NCI-H1694 treated with DMSO at 0.1 percent for 48 hours (cell line): Measurements from ENCODE around the gene XXYLT1.

ENCODE experiments used
- DNase-seq: peaks from one replicate; lab custom pipeline; 2025; lab: John Stamatoyannopoulos, UW

Gene XXYLT1

GRCh38 chr3:195168009-195168762 lies 102.8 kb downstream of the XXYLT1 start:
- DNase-seq: no peak

DNA sequence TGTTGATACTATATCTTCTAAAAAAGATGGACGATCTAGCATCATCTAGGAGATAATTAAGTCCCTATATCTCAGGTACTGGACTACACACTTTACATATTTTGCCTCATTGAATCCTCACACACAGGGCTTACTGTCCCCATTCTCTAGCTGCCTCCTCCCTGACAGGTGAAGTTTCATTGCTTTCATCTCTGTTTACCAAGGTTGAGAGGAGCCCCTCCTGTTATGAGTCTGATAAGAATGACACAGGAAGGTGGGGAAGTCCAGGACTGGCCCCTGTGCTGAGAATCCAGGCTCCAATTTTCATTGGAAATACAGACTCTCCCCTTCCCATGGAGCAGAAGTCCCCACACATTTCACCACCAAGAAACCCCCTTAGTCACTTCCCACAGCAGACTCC lies 105.2 kb downstream of the XXYLT1 start:
- no peak for DNase-seq

GRCh38 chr3:195165265-195165609 lies 105.7 kb downstream of the XXYLT1 start:
- DNase-seq: no peak

DNA sequence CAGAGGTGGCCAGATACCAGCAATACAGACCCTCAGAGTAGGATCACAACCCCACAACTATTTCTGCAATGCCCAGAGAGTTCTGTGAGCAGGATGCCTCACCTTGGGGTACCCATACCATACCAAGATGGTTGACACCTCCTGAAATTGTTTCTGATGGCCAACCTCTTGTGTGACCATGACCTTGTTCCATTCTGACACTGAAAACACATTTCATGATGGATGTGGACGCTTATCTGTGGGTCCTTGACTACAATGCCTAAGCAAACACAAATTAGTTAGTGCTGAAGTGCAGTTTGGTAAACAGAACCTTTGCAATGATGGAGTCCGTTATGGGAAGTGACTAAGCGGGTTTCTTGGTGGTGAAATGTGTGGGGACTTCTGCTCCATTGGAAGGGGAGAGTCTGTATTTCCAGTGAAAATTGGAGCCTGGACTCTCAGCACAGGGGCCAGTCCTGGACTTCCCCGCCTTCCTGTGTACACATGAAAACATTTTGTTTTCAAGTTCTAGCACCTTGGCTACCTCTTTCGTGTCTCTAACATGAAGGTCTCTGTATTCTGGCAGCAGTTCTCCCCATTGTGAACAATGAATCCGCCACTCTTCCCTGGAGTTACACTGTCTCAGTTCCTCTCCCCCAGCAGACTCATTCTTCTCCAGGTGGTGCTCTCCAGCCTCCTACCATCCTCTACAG lies 106.2 kb downstream of the XXYLT1 start:
- no peak for DNase-seq

- no peak for DNase-seq
Measured at GRCh38 chr3:195163719-195164572, 107.0 kb downstream of the XXYLT1 start.

GRCh38 chr3:195162816-195163215 lies 108.1 kb downstream of the XXYLT1 start:
- no peak for DNase-seq

DNA sequence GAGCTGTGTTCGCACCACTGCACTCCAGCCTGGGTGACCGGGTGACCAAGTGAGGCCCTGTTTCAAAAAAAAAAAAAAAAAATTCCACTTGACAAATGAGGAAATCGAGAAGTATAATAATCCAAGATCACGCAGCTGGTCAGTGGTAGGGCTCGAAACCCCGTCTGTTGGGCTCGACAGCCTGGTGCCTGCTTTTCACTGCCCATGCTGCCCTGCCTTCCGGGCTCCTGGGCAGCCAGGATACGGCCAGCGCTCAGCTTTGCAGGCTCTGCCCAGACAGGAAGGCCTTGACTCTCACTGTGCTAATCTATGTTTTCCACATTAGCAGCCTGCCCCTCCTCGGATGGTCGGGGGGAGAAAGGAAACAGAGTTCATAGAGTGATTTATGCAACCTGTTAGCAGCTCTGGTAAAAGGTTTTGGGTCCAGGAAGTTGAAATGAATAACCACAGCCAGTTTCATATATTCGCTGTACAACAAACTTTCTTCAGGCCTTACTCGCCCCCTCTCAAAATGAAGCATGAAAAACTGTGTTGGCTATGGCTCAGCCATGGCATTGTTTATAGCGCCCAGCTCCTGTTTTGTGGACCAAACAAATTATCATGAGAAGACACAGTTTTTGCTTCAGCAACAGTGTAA lies 108.8 kb downstream of the XXYLT1 start:
- no peak for DNase-seq

GRCh38 chr3:195160908-195161434 lies 110.0 kb downstream of the XXYLT1 start:
- DNase-seq: no peak

- DNase-seq: no peak
Measured at GRCh38 chr3:195160257-195160898, 110.6 kb downstream of the XXYLT1 start.

DNA sequence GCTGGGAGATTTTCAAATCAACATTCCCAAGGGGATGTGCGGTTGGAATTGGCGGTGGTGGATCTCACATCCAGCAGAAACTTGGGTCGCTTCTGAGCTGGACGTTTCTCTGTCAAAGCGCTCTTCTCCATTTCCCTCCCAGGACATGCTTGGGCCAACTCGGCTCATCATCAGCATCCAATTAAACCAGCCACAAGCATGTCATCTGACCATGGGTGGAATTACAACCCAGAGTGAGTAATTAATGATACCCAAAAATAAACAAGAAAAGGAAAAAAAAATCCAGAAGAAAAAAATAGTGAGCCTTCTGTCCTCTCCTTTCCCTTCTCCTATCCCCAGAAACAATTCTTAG lies 111.2 kb downstream of the XXYLT1 start:
- no peak for DNase-seq

DNA sequence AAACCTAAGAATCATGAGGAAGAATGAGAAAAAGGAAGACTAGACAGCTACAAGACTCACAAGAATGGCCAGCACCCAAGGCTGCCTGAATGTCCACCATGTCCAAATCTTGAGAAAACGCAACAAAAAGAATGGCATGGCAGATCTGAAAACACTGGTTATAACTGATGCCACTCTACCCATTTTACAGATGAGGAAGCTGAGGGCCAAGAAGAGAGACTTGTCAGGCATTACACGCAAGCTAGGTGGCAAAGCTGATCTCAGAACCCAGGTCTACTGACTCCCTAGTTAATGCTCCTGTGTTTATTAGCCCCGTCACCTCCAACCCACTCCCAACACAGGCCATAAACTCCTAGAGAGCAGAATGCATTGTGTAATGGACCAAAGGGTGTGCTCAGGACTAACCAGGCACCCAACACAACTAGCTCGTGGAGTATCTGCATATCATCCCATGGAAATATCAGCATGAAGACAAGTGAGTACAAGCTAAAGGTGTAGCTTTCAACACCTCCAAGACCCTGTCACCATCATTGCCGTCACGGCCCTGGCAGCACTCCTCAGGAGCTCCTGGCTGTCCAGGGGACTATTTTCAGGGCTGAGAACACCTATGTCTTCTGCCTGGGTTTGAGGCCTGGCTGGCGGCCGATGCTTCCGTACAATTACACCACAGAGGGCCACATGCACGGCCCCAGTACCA lies 111.7 kb downstream of the XXYLT1 start:
- no peak for DNase-seq

DNA sequence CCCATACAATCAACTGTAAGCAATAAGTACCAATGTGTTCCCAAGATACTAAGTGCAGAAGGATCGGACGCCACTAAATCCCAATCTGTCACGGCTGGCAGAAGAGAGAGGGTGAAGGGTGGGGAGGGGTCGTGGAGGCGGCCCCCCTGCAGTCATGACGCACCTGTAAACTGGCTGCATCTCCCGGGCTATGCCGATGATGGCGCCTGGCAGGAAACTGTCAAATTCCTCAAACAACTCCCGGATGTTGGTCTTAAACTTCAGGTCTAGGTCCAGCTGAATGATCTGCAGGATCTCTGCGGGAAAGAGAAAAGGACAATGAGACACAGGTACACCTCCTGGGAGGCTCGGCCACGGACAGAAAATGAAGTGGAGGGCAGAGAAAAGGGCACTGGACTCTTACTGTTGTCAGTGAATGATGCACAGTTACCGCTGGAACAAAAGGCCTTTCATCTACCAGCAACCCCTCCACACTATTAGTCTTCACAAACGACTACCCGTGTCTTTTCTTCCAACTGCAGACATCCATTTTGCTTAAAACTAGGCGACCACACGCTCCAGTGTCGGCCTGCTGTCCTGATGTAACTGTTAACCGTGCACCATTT lies 114.6 kb downstream of the XXYLT1 start:
- no peak for DNase-seq

- DNase-seq: no peak
Measured at GRCh38 chr3:195155570-195156241, 115.3 kb downstream of the XXYLT1 start.

DNA sequence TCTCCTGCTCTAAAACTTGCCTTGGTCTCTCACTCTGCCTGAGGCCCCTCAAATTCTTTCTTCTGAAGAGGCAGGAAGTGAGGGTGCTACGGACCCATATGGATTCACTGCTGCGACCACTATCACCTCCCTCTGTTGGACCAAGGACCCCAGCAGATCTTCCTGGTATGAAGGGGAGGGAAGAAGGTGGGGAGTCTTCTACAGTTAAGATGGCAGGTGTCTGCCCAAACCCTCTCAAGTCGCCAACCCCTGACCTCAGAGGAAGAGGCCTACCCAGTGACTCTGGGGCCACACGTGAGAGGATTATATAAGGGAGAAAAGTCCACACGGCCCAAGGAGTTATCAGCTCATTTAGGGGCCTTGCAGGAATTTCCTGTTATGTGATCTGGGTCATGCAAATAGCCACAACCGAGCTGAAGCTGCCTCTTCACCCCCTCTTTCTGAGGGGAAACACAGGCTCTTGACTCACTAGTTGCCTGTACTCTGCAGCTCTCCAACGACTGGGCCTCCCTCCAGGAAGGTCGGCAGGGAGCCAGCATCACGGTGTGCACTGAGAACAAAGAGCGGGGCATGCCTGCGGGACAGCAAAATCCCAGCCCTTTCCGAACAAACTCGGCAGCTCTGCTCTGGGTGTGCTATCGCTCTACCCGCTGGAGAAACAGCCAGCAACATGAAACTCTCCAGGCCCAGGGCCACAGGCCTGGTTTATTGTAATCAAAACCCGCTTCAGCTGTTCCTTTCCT lies 116.0 kb downstream of the XXYLT1 start:
- DNase-seq: peak; percentile 75

GRCh38 chr3:195154111-195154791 lies 116.7 kb downstream of the XXYLT1 start:
- no peak for DNase-seq

- no peak for DNase-seq
Measured at GRCh38 chr3:195153653-195154052, 117.3 kb downstream of the XXYLT1 start.

GRCh38 chr3:195153130-195153529 lies 117.8 kb downstream of the XXYLT1 start:
- DNase-seq: peak; percentile 52

- no peak for DNase-seq
Measured at GRCh38 chr3:195151866-195152541, 119.0 kb downstream of the XXYLT1 start.
